HTR-8/SVneo (cell line): Measurements from ENCODE around the gene RASL11A.
"Not testable (repeated sequence)": the region's sequence is repeated elsewhere in the genome, so short reads cannot be mapped to it uniquely, and the experiment has no call there.

Experiments used
- DNase-seq: peaks from one replicate; pipeline ENCODE4 v3.0.0; 2011; ENCODE audit warnings: low spot score, mixed read lengths; ENCODE audit not compliant: insufficient read length
- FAIRE-seq: peaks from 2 replicates; lab custom pipeline; 2011; peaks lifted over from hg19 to GRCh38; lab: Jason Lieb, UNC

Gene RASL11A, protein sequence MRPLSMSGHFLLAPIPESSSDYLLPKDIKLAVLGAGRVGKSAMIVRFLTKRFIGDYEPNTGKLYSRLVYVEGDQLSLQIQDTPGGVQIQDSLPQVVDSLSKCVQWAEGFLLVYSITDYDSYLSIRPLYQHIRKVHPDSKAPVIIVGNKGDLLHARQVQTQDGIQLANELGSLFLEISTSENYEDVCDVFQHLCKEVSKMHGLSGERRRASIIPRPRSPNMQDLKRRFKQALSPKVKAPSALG

DNA sequence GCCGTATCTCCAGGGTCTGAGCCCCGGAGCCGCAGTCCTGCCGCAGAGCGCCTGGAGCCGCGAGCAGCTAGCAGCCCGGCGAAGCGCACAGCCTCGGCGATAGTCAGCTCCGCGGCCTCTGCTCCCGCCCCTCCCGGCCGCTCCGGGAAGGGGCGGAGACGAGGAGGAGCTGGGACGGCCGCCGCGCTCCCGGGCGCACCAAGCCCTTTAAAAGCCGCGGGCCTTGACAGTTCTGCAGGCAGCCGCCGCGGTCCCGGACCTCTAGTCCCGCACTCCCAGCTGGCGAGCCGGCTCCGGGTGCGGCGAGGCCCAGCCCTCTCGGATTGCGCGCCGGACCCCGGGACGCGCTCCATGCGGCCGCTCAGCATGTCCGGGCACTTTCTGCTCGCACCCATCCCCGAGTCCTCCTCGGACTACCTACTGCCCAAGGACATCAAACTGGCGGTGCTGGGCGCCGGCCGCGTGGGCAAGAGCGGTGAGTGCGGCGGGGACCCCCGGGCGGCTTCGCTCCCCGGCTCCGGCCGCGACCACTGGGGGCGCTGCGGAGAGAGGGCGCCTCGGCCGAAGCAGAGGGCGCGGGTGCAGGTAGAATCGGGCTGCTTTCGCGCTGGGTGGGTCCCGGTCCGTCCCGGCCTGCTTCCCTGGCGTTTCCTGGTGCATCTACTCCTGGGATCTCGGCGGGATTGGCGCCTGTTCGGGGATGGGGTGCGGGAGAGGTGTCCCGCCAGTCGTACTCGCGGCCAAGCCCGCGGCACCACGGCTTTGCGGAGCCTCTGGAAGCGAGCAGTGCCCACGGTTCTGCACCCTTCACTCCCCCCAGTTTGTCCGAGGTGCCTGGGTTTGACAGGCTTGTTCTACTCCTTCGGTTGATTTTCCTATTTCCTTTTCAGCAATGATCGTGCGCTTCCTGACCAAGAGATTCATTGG lies at the start of gene RASL11A:
RASL11A (plus strand) TSS at position 237 of the 927 bp plus-strand sequence; CDS start at position 352, 115 bp downstream.
- no peak for FAIRE-seq

DNA sequence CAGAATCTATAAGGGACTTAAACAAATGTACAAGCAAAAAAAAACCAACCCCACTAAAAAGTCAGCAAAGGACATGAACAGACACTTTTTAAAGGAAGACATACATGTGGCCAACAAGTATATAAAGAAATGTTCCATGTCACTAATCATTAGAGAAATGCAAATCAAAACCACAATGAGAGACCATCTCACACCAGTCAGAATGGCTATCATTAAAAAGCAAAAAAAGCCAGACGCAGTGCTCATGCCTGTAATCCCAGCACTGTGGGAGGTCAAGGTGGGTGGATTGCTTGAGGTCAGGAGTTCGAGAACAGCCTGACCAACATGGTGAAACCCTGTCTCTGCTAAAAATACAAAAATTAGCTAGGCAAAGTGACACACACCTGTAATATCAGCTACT lies 48.5 kb upstream of the RASL11A start:
- not testable (repeated sequence) for DNase-seq, FAIRE-seq

More for the DNA sequence above, at the start of gene RASL11A:
- DNase-seq = peak; percentile 52

DNA sequence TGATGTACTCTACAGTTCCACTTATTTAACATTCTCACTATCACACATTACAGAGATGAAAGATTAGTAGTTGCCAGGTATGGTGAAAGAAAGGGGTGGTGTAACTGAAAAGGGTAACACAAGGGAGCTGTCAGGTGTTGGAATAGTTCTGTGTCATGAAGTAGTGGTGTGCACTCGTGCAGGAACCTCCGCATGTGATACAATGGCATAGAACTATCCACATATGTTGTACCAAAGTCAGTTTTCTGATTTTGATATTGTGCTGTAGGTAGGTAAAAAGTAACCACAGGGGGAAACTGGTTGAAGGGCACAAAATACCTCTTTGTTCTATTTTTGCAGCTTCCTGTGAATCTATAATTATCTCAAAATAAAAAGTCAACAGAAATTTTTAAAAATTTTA lies 43.6 kb upstream of the RASL11A start:
- DNase-seq (no peak), FAIRE-seq (no peak)

DNA sequence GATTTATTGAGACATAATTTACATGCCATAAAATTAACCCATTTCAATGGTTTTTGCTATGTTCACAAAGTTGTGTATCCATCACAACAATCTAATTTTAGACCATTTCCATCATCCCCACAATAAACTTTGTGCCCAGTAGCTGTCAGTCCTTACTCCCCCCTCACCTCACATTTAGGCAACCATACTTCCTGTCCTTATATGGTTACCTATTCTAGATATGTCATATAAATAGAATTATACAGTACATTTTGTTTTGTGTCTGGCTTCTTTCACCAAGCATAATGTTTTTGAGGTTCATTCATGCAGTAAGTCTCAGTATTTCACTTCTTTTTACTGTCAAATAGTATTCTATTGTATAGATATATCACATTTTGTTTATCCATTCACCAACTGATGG lies 42.5 kb upstream of the RASL11A start:
- DNase-seq (no peak), FAIRE-seq (no peak)

DNA sequence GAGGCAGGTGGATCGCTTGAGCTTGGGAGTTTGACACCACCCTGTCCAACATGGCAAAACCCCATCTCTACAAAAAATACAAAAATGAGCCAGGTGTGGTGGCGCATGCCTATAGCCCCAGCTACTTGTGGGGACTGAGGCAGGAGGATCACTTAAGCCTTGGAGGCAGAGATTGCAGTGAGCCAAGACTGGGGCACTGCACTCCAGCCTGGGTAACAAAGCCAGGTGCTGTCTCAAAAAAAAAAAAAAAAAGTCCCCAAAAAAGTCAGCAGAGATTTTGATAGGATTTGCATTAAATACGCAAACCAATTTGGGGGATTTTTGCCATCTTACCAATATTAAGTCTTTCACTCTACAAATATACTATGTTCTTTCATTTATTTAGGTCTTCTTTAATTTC lies 41.0 kb upstream of the RASL11A start:
- no peak for FAIRE-seq
- DNase-seq = no peak

DNA sequence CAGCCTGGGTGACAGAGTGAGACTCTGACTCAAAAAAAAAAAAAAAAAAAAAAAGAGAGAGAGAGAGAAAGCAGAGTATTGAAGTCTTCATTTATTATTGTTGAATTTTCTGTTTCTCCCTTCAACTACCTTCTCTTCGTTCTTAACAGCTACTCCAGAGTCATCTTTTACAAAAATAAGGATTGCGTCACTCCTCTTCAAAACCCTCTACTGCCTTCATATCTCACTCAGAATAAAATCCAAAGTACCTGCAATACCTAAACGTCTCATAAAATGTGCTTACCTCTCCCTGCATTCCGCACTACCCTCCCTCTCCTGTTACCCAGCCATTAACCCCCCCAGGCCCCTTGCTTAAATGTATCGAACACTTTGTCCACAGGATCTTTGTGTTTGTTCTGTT lies 36.7 kb upstream of the RASL11A start:
- FAIRE-seq (no peak), DNase-seq (no peak)

DNA sequence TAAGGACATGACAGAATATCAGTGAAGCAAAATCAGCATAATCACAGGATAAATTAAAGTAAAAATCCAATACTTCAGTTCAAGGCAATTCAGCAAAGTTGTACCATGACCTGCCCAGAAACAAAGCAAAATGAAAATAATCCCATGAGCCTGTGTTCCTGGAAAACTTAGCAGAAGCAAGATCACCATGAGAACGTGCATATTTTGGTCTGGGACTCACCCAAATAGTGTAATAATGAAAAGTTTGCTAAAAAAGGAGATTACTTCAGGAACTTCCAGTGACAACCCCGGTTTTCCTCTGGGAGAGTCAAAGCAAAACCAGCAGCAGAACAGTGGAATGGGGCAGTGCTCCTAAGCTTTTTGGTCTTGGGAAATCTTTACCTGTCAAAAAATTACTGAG lies 34.2 kb upstream of the RASL11A start:
- FAIRE-seq = no peak

DNA sequence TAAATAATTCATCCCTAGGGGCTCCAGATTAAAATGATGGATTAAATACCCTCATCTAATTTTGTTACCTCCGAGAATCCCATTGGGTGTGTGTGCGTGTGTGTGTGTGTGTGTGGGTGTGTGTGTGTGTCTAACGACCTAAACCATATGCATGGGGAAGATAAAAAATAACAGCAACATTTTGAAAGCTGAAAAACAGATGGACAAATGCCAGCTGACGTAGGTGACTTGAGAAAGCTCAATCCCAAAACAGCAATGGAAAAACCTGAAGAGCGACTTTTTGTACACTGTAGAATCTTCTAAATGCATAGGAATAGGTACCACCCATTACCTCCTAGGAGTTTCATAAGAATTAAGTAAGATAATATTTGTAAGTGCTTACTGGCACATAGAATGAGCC lies 27.9 kb upstream of the RASL11A start:
- FAIRE-seq (no peak), DNase-seq (no peak)

More for the DNA sequence above, 34.2 kb upstream of the RASL11A start:
- DNase-seq = no peak

DNA sequence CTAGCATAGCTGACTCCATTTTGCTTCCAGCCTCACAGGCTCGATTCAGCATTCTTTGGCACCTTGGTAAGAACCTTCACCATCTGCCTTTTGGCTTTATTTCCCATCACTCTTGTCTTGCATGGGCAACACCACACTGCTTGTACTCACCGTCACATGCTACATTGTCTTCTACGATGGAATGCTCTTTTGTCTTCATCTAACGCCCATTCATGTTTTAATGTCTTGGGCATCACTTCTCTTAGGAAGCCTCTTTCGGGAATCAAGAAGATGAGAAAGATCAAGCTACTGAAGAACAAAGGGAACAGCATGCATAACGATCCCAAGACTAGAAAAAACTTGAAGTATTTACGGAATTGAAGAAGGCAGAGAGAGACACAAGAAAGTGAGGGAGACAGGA lies 25.0 kb upstream of the RASL11A start:
- DNase-seq = no peak
- FAIRE-seq = no peak

DNA sequence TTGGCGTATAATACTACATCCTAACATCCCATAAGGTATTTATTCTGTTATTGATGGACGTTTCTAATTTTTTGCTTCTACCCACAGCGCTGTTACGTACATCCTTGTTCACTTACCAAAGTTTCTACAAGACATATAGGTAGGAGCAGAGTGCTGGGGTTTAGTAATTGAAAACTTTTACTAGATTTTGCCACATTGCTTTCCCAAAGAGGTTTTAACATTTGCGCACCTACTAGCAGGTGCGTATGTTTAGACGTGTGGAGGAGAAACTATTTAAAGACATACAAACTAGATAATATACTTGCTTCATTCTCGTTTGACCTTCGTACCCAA lies 19.8 kb upstream of the RASL11A start:
- FAIRE-seq (no peak), DNase-seq (no peak)

DNA sequence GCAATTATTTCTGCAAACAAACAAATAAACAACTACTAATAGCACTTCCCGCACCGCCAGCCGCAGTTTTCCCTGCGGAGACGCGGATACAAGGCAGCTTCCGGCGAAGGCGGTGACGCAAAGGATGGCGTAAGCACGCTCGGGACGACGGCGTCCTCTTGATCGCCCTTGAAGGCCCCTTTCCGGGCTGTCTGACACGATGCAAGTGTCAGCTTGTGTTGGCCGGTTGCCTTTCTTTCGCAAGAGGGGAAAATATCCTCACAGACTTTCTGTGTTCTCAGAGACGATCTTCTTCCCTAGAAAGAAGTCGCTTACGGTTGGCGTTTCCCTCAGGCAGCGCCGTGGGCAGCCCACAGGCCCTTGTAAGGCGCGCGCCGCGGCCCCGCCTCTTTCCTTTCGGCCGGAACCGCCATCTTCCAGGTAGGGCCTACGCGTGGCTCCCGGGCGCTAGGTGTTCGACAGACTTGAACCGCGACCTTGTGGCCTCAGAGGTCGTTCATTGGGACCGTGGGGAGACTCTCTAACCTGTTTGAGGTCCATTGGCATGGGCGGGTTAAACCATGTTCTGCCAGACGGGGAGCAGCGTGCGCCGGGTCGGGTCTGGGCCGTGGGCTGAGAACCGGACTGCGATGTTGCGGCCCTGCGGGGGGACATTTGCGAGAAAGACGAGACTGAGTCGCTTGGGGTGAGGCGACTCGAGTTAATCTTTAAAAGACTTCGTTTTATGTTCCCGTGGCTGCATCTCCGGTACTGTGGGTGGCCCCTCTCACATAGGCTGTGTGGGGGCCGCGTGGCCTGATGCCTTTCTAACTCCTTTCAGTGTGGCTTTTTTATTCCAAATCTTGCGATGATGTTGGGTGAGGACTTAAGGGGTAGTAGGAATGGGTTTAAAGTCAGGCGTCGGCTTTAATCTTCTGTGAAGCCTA lies 19.2 kb upstream of the RASL11A start, which contains the start of gene RPL21:
RPL21 (plus strand) TSS at position 393 of the 926 bp plus-strand sequence. CDS start 2,219 bp downstream, outside the sequence.
- DNase-seq (peak; percentile 75), FAIRE-seq (peak; percentile 78)

DNA sequence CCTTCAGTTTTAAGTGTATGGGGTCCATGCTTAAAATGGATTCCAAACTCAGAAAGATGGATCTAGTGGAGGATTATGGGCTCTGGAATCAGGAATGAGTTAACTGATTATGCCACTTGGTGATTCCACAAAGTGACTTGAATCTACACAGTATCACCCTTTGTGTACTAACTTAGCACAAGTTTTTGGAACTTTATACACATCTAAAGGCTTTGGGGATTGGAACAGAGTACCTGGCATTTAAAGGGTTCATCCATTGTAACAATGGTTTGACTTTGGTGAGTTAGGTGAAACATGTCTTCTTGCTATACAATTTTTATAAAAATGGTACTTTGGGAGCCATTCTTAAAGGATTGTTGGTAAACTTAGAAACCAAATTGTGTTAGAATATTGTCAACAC lies 18.2 kb upstream of the RASL11A start:
- DNase-seq (no peak), FAIRE-seq (no peak)

DNA sequence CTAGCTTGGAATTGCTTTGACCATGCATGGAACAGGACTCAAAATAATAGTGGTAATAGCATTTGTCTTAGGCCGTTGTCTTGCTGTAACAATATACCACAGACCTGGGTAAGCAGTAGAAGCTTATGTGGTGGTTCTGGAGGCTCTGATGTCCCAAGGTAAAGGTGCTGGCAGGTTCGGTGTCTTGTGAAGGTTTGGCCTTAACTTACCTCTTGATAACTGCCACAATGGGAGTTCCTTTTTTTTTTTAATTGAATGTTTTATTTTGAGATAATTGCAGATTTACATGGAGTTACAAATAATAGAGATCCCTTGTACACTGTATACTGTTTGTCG lies 13.4 kb upstream of the RASL11A start:
- DNase-seq (no peak), FAIRE-seq (no peak)

DNA sequence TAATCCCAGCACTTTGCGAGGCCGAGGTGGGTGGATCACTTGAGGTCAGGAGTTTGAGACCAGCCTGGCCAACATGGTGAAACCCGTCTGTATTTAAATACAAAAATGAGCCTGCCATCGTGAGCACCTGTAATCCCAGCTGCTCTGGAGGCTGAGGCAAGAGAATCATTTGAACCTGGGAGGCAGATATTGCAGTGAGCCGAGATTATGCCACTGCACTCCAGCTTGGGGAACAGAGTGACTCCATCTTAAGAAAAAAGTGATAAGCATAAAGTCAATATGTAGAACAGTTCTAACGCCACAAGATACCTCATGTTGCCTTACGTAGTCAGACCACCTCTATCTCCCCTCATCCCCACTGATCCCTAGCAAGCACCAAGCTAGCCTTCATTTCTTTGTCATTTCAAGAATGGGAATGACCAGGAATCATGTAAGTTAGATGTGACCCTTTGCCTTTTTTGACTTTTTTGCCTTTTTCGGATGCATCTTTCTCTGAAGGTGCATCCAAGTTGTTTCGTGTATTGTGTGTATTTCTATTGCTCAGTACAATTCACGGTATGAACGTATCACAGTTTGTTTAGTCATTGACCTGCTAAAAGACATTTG lies 12.9 kb upstream of the RASL11A start:
- DNase-seq (no peak), FAIRE-seq (no peak)

DNA sequence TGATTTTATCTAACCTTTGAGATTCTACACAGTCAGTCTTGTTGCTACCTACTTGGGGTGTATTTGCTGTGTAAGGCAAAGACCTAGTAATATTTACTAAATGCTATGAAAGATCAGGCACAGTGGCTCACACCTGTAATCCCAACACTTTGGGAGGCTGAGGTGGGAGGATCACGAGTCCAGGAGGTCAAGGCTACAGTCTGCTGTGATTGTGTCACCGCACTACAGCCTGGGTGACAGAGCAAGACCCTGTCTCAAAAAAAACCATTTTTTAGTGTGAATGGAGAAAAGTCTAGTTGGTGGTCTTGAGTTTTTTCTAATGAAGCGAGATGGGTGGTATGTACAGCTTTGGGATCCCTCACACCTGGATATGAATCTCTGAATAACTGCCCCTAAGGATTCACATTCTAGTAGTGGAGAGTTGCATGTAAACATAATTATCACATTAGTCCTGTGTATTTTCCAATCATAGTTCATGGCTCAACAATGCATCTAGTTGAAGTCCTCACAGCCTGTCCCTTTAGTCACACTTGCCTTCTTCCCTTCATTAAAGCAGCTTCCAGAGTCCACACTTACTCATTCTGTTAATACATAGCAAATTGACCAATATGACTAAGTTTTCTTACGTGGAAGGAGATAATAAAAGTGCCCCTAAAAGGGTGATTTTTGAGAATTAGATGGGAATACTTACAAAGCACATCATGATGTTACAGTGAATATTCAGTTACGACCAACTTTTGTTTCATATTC lies 11.8 kb upstream of the RASL11A start:
- DNase-seq = no peak
- FAIRE-seq = no peak

DNA sequence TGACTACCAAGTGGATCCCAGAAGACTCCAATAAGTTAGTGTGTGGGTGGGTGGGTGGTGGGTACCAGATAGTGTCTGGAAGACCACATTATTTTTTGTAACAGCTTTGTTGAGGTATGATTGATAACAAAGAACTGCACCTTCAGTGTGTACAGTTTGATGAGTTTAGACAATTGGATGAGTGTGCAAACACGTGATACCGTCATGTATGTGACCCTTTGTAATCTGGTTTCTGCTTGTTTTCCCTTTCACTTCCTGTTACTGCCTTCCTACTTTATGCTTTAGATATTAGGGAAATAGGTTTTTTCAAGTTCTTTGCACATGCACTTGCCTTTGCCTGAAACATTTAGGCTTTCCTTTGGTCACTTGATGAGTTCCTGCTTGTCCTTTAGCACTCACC lies 10.8 kb upstream of the RASL11A start:
- FAIRE-seq (no peak), DNase-seq (no peak)

DNA sequence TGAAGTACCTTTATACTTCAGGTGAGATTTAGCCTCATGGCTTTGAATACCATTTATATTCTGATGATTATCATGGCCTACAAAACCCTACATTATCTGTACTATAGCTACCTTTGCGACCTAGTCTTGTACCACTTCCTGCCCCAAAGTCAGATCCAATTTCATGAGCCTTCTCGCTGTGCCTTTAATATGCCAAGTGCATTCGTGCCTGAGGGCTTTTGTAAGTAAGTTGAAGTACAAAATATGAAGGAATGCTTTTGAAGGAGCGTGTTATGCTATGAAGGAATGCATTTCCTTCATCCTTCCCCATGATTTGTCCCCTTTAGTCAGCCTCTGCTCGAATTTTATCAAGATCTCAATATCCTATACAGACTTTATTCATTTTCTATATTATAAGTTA lies 9.2 kb upstream of the RASL11A start:
- DNase-seq (no peak), FAIRE-seq (no peak)

DNA sequence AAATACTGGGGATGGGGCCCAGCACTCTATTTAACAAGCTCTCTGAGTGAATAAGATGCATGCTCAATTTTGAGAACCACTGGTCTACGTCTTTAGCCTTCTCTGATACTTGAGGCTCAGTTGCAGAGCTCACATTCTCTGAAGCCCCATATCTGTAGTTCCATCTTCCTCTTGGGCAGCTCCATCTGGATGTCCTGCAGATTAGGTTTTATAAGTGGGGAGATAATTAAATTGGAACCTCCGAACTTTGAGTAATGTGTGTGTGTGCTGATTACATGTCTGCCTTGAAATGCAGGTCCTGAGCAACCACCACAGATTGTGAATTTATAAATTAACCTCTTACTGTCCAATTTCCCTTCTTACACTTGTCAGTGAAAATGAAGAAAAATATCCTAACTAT lies 7.2 kb upstream of the RASL11A start:
- FAIRE-seq (no peak), DNase-seq (no peak)

DNA sequence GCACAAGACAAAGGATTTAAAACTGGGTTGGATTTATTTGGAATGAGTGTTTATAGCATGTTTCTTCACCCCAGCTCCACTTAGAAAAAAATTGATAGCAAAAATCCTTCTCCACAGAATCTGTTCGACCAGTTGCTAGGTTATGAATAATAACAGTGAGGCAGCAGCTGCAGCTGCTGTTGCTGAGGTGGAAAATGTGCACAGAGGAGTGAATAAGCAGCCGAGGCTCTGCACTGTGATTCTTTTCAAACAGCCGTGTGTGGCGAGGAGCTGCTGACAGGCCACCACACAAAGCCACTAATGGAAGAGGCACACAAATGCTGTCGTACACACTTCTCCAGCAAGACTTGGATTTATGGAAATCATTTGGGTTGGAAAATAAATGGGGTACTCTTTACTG lies 6.4 kb upstream of the RASL11A start:
- no peak for DNase-seq

More for the DNA sequence above, 6.4 kb upstream of the RASL11A start:
- no peak for FAIRE-seq
